GM18861 (cell line): ENCODE results near the gene CHCHD3.
"Not testable (repeated sequence)": the region's sequence is repeated elsewhere in the genome, so short reads cannot be mapped to it uniquely, and the experiment has no call there.

Source experiments
- ATAC-seq: cut with Tn5 transposase; IDR thresholded peaks from one replicate; pipeline ENCODE4 v1.9.1; 2021; ENCODE audit not compliant: unreplicated experiment

The CHCHD3 gene

GRCh38 chr7:132965951-132966350 is 115.9 kb downstream of the CHCHD3 start:
- no peak for ATAC-seq

GRCh38 chr7:132964876-132965275 is 117.0 kb downstream of the CHCHD3 start:
- ATAC-seq, result no peak

GRCh38 chr7:132959891-132960290 is 122.0 kb downstream of the CHCHD3 start:
- ATAC-seq, result no peak

GRCh38 chr7:132956556-132956955 is 125.3 kb downstream of the CHCHD3 start:
- ATAC-seq, result no peak

GRCh38 chr7:132953468-132953867 is 128.4 kb downstream of the CHCHD3 start:
- no peak for ATAC-seq

GRCh38 chr7:132950725-132951124 is 131.2 kb downstream of the CHCHD3 start:
- ATAC-seq, result no peak

GRCh38 chr7:132947011-132947410 is 134.9 kb downstream of the CHCHD3 start:
- ATAC-seq, result no peak

GRCh38 chr7:132944774-132945173 is 137.1 kb downstream of the CHCHD3 start:
- no peak for ATAC-seq

GRCh38 chr7:132943645-132944044 is 138.2 kb downstream of the CHCHD3 start:
- ATAC-seq, result no peak

- no peak for ATAC-seq
Observed at GRCh38 chr7:132942701-132943100, 139.2 kb downstream of the CHCHD3 start.

GRCh38 chr7:132941905-132942304 is 140.0 kb downstream of the CHCHD3 start:
- no peak for ATAC-seq

- ATAC-seq, result no peak
Observed at GRCh38 chr7:132941428-132941827, 140.5 kb downstream of the CHCHD3 start.

- ATAC-seq, result no peak
Observed at GRCh38 chr7:132940084-132940483, 141.8 kb downstream of the CHCHD3 start.

GRCh38 chr7:132939495-132939894 is 142.4 kb downstream of the CHCHD3 start:
- ATAC-seq, result no peak

GRCh38 chr7:132937286-132937685 is 144.6 kb downstream of the CHCHD3 start:
- no peak for ATAC-seq

GRCh38 chr7:132935608-132936007 is 146.3 kb downstream of the CHCHD3 start:
- no peak for ATAC-seq

GRCh38 chr7:132934017-132934416 is 147.9 kb downstream of the CHCHD3 start:
- no peak for ATAC-seq

- ATAC-seq, result no peak
Observed at GRCh38 chr7:132933072-132933458, 148.8 kb downstream of the CHCHD3 start.

GRCh38 chr7:132932296-132933071 is 149.4 kb downstream of the CHCHD3 start:
- no peak for ATAC-seq

GRCh38 chr7:132930881-132931280 is 151.0 kb downstream of the CHCHD3 start:
- no peak for ATAC-seq

GRCh38 chr7:132929944-132930343 is 151.9 kb downstream of the CHCHD3 start:
- not testable (repeated sequence) for ATAC-seq

- ATAC-seq, result no peak
Observed at GRCh38 chr7:132919771-132920170, 162.1 kb downstream of the CHCHD3 start.

GRCh38 chr7:132915647-132916046 is 166.2 kb downstream of the CHCHD3 start:
- ATAC-seq, result no peak
